GM18517 (cell line): ENCODE data around the gene ENTPD2.
"Not testable (repeated sequence)": the region's sequence is repeated elsewhere in the genome, so short reads cannot be mapped to it uniquely, and the experiment has no call there.

Experiments
- ATAC-seq: cut with Tn5 transposase; IDR thresholded peaks from one replicate; pipeline ENCODE4 v1.9.1; 2021; ENCODE audit warnings: mild to moderate bottlenecking, moderate library complexity; ENCODE audit not compliant: unreplicated experiment

ENTPD2 gene

DNA sequence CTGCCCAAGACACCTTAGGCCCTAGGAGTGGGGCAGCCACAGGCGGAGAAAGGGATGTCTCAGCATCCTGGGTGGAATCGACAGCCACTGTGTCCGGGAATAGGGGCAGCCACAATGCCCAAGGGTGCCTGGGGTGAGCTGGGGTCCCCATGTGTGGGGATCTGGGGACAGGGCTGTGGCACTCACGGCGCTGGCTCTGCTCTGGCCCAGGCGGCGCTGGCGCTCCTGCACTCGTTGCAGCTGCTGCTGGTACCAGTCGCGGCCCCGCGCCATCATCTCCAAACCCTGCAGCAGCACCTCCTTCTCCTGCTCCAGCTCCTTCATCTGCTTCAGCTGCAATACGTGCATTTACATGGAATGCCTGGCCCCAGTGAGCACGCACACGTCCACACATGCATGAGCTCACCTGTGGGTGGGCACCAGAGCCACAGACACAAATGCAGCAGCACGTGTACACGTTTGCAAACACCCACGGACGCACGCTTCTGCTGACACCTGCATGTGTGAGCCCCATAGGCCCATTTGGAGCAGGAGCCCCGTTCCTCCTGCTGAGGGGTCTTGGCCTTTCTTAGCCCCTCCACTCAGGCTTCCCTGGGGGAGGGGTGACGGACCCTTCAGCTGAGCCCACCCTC, 11.6 kb upstream of the ENTPD2 start:
- no peak for ATAC-seq

DNA sequence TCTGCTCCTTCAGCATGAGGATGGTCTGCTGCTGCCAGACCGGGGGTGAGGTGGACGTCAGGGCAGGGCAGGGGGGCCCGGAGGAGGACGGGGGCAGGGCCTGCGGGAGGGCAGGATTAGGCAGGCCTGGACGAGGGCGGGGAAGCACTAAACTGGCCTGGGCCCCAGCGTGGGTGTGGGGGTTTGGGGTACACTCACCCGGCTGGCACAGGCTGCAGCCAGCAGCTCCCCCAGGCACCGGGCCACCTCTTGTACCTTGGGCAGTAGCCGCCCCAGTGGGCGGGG, 11.0 kb upstream of the ENTPD2 start:
- no peak for ATAC-seq

- ATAC-seq = no peak
These were observed 10.4 kb upstream of the ENTPD2 start for GRCh38 chr9:137064027-137064879.

- ATAC-seq = no peak
These were observed 9.6 kb upstream of the ENTPD2 start for GRCh38 chr9:137063311-137064026.

GRCh38 chr9:137062798-137063197, 8.9 kb upstream of the ENTPD2 start:
- ATAC-seq = not testable (repeated sequence)

- ATAC-seq = no peak
These were observed 8.5 kb upstream of the ENTPD2 start for GRCh38 chr9:137062384-137062783.

GRCh38 chr9:137058521-137059234, 4.8 kb upstream of the ENTPD2 start:
- no peak for ATAC-seq

- no peak for ATAC-seq
These were observed 3.7 kb upstream of the ENTPD2 start for GRCh38 chr9:137057545-137057944.

DNA sequence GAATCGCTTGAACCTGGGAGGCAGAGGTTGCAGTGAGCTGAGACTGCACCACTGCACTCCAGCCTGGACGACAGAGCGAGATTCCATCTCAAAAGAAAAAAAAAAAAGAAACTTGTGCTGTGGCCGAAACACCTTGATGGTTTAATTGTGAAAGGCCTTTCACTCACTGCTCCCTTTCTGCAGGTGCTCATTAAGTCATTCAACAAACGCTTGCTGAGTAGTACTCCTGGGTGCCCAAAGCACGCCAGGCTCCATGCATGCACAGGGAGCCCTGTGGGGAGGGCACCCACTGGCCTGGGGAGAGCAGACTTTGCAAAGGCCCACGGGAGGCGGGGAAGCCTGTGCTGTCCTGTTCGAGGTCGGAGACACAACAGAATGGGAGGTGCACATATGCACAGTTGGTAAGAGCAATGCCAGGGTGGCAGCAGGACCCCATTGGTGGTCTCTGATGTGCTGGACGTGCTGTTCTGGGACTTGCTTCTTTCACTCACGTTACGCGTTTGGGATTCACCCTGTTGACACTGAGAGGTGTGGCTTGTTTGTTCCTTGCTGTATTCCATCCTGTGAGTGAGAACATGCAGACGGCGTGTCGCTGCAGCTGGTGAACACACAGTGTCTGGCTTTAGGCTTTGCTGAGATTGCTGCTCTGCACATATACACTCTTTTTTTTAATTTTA, 3.0 kb upstream of the ENTPD2 start:
- no peak for ATAC-seq

DNA sequence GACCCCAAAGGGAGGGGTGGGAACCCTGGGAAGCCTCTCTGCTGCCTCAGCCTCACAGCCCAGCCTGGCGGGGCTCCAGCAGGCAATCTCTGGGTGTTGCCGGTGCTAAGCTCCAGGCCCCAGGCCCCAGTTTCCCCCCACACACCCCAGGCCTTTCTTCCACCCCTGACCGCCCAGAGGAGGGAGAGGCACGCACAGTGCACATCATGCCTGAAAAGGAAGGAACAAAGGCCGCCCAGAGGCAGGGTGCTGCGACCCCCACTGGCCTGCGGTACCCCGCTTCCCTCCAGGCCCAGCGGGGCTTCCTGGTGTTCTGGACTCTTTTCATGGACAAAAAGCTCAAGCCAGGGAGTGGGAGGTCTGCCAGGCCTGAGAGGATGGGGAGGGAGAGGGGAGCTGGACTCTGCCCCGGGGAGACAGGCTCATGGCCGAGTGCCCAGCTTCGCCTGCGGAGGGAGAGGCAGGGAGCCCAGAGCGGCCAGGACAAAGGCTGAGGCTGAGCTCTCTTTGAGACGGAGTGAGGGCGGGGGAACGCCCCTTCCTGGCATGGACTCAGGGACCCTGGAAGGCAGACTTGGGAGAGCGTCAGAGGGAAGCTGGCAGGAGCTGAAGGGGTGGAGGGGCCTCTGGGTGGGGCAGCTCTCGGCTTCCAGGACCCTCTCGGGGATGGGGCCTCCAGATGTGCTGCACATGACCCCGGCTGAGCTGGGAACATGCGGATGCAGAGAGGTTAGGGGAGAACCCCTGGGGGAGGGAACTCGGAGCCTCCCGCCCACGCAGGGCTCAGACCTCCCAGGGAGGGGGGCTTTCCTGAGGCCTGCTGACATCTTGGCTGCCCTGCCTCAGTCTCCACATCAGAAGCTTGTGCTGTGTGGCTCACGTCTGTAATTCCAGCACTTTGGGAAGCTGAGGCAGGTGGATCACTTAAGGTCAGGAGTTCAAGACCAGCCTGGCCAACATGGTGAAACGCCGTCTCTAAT, 1.8 kb upstream of the ENTPD2 start:
- ATAC-seq = no peak

DNA sequence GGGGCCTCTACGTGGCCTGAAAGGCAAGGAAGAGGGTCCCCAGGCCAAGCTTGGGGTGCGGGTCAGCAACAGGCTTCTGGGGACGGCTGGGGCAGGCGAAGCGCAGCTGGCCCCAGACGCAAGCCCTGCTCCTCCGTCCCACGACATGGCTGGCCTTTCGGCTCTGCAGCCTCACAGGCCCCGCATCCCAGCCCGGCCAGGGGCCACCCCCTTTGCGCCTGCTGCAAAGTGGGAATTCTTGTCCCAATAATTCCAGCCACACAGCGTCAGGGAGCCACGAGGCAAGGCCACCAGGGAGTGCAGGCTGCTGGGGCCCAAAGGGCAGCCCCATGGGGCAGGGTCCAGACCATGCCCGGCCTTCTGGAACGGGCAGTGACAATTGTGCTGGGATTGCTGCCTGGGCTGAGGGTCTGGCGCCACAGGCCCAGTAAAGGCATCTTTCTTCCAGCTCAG, 1.1 kb upstream of the ENTPD2 start:
- ATAC-seq = no peak

DNA sequence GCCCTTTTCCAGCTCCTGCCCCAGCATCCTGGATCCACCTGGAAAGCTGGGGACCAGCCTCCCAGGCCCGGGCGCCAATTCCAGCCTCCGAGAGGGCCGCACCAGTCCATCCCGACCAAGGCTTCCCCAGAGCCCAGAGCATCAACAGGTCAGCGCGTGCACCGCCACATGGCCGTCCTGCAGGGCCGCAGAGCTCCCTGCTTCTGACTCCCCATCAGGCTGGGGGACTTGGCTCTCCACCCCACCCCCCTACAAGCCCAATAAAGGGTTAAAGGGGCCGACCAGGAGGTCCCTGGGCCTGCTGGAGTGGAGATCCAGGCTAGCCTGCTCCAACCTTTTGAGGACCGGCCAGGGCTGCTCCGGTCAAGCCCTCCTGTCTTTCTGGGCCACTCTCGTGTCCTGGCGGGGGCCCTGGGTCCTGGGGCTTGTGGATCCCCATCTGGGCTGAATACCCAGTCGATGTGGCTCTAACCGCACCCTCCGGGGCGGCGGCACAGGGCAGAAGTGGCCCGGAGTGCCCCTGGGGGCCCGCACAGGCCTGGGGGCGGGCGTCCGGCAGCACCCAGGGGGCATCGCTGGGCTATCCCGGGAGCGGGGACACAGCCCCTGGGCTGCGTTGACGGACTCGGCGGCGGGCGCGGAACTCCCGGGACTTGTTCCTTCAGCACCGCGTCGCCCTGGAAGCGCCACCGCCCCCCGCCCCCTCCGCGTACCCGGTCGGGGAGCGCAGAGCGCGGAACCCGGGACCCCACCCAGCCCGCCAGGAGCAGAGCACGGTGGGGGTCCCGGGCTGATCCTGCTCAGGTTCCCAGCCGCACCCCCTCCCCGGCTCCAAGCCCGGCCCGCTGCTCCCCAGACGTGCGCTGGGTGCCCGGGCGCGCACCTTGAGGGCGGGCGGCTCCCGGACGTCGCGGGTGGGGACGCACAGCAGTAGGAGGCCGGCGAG, 590 bp downstream of the ENTPD2 start:
- no peak for ATAC-seq

GRCh38 chr9:137052293-137052692, 1.6 kb downstream of the ENTPD2 start:
- ATAC-seq = no peak

DNA sequence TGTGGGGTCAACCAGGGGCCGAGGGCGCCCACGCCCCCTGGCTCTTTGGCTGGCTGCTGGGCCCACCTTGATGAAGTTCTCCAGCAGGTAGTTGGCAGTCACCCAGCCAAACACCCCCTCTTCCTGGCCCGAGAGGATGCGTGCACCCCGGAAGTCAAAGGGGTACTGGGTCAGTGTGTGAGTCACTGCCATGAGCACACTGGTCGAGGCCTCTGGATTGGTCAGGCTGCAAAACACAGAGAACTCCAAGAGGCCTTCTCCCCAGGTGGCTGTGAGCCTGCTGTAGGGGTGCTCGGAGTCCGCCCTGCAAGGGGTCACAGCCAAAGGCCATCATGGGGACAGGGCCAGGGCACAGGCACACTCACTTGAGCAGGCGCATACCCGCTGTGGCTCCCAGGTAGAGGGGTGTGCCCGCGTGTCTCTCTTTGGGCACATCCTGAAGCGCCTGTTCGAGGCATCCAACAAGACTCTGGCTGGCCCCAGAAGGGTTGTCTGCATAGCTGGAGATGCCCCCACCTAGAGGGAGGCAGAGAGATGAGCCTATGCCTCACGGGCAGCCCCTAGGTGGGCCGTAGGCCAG, 2.6 kb downstream of the ENTPD2 start:
- ATAC-seq = no peak

- ATAC-seq = no peak
These were observed 3.3 kb downstream of the ENTPD2 start for GRCh38 chr9:137050570-137050969.

GRCh38 chr9:137049544-137050449, 4.1 kb downstream of the ENTPD2 start:
- ATAC-seq = no peak
